ENCODE results near the gene HOXD1. TPM values are rescaled to one million over a fixed set of nuclear protein-coding genes. Genes with fewer than 3 reads are reported as not detected.

HOXD1 gene
- 0.48 TPM for total RNA-seq (ENCODE audit: insufficient read depth, low replicate concordance)

DNA sequence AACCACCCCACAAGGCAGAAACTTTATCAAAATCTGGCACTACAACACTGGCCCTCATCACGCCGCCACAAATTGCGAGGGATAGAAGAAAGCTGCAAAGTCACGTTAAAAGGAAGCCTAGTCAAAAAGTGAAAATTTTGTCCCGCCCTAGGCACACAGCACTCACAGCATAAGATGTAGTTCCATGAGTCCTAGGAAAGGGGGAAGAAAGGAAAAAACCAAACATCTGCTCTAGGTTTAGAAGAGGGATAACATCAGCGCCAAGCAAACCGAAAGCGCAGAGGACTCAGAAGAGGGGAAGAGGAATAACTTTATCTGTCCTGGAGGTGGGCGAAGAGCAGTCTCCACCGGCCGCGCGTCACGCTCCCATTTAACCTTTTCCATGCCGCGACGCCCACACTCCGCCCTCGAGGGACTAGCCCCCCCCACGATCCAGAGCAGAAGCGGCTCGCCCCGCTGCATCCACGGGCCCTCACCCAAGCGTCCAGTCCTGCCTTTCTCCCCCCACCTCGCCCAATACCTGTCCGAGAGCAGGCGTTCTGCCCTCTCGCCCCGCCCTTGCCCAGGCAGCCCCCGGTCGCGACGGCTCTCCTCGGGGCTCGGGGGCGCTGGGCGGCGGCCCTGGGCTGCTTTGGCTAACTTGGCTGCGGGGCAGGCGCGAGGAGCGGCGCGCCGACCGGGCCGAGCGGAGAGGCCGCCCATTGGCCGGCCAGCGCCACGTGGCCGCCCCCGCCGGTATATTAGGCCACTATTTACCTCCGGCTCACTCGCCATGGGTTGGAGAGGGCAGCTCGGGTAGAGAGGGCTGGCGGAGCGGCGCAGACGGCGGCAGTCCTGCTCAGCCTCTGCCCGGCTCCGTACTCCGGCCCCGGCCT lies at the start of gene HOXD1:
Gene HOXD1, plus strand, starts transcription at position 770 of the 875 bp plus-strand sequence. CDS start 134 bp downstream, outside the sequence.
- DNase-seq (ENCODE audit: low spot score), result no peak

- no peak for DNase-seq (ENCODE audit: low spot score)
Observed at GRCh38 chr2:176138923-176139660, 49.4 kb upstream of the HOXD1 start.

DNA sequence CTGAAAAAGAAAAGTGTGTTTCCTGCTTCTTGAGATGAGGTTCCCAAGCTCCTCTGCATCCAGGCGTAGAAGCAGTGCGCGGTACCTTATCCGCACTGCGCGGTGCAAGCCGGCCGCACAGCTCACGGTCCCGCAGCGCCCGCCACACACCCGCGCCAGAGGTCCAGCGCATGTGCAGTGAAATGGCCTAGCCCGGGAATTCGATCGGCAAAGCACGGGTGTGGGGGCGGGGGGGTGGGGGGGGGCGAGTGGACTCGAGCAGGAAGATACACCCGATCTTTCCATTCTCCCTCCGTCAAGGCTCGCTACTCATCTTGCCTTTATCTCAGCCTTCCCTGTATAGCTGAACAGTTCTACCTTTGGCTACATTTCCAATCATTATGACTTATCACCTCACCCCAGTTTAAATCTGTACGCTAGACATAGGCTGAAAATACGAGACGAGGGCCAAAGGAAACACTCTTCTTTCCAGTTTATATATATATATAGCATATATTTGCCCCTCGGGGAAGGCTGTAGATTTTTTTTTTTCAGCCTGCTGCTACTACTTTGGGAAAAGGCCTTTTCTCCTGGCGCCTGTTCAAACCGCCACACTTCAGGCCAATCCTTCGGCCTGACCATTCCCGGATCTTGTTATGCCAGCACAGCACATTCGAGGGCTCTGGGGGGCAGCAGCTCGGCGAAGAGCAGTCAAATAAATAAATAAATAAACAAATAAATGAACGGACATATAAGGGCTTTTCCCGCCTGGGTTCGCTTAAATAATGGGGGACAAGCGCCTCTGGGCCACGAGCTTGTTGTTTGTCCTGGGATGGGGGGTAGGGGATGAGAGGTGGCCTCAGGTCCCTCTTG lies 48.6 kb upstream of the HOXD1 start:
- no peak for DNase-seq (ENCODE audit: low spot score)

GRCh38 chr2:176140513-176141317 lies 47.8 kb upstream of the HOXD1 start:
- DNase-seq (ENCODE audit: low spot score), result peak; percentile 80

DNA sequence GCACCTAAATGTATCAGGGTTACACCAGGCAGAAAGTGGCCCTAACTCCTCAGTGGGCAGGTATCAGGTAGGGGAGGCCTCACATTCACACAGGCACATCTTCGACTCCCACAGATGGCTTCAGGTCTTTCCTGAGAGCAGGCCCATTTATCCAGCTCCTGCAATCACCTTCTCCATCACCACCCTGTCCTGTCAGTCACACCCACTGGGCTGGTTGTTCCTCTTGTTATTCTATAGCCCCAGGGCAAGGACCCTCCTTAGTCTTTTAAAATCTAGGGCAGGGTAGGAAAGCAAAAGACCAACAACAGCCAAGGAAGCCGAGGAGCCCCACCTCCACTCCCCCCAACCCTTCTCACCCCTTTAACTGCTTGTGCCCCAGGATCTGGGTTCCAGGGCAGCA lies 46.2 kb upstream of the HOXD1 start:
- DNase-seq (ENCODE audit: low spot score), result no peak

DNA sequence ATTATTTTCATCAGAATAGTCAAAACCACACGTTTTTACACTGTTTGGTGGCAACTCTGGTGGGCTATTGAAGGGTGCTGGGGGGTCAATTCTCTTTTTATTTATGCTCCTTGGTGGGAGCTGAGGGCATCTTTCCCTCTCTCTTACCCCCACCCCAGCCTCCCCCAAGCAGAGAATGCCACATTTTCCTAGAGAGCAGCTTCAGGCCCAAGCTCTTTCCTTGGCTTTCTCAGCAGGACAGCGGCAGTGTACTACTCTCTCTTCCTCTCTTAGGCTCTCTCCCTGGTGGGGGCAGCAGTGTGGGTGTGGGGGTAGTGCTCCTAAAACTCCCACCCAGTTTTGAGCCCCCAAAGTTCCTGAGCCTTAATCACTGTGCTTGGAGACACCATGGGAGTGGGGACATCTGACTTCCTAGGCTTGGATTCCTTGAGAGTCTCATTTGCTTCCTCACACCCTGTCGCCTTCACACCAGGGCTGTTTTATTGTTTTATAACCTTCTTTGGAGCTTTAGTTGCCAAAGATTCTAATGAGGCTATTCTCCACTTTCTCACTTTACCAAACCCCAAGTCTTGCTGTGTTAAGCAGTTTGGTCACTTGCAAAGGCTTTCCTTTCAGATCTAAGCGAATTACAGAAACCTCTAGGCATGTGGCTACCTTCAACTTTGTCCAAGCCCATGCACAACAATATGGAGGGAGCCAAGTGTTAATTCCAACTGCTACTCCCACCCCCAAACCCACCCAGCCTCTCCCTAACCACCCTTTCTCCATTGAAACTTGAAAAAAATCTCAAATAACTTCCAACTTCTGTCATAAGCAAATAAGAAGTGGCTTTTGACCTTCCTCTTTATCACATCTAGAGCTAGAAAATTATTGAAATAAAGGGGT lies 43.1 kb upstream of the HOXD1 start:
- no peak for DNase-seq (ENCODE audit: low spot score)

GRCh38 chr2:176146101-176146500 lies 42.4 kb upstream of the HOXD1 start:
- no peak for DNase-seq (ENCODE audit: low spot score)

DNA sequence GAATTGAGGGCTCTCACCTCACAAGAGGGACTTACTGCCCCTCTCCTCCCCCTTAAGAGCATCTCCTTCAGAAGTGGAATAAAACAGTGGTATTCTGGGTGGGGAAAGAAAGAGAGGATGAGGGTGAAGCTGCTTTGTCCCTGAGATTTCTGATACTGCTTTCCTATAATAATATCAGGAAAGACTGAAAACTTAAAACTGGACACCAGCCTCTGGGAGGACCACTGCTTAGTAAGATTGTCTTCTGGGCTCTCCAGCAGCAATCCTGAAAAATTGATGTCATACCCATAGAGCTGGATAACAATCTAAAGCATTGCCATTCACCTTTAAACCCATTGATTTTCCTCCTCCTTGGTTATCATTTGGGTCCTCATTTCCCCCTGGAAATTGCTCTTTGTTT lies 41.8 kb upstream of the HOXD1 start:
- DNase-seq (ENCODE audit: low spot score), result no peak

DNA sequence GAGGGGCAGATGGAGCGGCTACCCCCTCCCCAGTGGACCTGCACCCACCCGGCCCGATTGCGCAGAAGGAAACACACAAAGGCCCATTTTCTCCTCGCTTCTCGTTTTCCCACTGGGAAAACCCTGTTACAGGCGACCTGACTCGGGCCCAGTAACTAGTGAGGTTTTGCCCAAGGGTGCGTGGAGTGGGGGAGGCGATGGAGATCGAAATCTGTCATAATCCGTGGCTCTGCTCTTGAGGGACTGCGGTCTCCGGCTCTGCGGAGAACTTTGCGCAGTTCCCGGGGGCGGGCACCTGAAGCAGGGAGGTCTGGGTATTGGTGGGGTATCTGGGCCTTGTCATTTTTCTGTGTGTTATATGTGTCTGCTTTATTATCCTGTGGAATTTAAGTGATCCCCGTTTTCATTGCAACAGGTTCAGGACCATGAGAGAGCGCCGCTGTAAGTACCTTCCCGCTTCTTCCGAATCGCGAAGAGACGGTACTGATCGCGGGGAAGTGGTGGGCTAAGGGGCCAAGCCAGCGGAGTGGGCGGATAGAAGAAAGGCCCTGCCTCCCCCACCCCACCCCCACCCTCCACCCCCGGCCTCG lies 41.2 kb upstream of the HOXD1 start:
- no peak for DNase-seq (ENCODE audit: low spot score)

DNA sequence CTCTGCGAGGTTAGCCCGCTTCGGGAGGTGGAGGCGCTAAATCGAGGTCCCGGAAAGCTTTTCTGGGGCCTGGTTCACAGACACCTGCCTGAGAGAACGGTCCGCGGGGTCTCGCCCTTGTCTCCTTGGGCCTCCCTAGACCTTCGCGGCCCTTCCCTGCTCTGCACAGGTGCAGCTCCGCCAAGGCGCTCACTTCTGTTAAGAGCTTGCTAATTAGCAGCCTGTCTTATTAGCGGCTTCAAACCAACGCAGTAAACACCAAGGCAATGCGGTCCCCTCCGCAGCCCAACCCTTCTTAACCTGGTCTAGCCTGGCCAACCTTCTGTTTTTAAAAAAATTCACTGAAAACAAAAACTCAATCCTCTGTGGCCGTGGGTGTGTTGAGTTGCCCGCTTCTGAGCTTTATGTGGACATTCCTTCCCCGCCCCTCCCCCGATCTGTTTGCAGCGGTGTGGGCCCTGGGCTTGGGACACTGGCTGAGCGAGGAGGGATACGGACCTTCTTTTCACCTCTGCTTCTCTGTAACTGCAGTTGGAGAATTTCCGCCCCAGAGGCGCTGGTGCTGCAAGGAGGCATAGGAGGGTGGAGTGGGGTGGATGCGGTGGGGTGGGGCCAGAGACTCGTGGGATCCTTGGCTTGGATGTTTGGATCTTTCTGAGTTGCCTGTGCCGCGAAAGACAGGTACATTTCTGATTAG lies 40.5 kb upstream of the HOXD1 start:
- no peak for DNase-seq (ENCODE audit: low spot score)

DNA sequence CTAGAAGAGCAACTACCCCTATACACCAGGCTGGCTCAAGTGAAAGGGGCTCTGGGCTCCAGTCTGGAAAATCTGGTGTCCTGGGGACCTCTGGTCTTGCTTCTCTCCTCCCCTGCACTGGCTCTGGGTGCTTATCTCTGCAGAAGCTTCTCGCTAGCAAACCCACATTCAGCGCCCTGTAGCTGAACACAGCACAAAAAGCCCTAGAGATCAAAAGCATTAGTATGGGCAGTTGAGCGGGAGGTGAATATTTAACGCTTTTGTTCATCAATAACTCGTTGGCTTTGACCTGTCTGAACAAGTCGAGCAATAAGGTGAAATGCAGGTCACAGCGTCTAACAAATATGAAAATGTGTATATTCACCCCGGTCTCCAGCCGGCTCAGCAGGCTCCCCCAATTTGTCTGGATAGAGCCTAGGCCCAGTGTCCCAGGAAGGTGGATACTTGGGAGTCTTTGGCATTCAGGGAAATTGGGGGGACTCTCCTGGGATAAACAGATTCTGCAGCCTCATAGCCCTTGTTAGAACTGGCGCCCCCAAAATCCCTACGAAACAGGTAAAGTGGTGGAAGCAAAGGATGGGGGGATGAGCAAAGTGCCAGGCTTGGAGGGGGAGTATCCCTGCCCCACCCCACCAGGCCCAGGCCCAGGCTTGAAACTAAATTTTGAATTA lies 39.6 kb upstream of the HOXD1 start:
- DNase-seq (ENCODE audit: low spot score), result no peak

DNA sequence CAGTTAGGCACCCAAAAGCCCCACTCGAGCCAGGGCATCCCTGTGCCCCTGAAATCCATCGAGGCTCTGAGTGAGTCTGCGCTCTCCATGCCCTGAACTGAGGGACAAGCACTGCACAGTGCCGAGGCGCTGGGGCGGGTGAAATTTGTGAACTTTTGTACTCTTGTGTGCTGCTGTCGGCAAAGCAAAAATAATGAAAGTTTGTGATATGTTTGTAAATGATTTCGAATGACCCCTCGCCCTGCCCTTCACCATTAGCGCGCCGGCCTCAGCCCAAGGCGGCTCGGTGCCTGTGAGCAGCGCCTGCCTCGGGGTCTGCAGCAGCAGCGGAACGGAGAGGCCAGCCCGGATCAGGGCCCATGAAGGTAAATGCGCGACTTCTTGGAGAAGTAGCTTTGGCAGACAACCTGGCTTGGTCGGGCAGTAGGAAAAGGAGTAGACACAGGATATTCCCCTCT lies 39.0 kb upstream of the HOXD1 start:
- no peak for DNase-seq (ENCODE audit: low spot score)

DNA sequence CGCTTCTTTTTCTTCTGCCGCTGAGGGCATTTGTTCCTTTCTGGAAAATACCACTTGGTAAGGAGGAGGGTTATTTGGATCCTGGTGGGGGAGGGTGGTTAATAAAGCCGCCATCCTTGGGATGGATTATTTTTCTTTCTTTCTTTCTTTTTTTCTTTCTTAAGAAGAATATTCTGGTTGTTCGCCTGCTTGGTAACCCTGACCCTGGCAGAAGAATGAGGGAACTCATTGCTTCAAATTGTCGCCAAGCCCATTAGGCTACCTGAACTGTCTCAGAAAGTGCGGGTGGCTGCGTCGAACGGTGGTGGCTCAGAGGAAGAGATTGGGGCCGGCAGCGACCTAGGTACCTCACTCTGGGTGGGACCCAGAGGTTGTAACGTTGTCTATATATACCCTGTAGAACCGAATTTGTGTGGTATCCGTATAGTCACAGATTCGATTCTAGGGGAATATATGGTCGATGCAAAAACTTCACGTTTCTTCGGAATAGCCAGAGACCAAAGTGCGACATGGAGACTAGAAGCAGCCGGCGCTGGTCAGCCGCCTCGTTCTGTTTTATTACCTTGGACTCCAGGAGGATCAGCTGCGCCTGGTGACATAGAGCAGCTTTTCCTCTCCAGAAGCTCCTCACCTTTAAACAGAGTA lies 38.4 kb upstream of the HOXD1 start:
- no peak for DNase-seq (ENCODE audit: low spot score)

DNA sequence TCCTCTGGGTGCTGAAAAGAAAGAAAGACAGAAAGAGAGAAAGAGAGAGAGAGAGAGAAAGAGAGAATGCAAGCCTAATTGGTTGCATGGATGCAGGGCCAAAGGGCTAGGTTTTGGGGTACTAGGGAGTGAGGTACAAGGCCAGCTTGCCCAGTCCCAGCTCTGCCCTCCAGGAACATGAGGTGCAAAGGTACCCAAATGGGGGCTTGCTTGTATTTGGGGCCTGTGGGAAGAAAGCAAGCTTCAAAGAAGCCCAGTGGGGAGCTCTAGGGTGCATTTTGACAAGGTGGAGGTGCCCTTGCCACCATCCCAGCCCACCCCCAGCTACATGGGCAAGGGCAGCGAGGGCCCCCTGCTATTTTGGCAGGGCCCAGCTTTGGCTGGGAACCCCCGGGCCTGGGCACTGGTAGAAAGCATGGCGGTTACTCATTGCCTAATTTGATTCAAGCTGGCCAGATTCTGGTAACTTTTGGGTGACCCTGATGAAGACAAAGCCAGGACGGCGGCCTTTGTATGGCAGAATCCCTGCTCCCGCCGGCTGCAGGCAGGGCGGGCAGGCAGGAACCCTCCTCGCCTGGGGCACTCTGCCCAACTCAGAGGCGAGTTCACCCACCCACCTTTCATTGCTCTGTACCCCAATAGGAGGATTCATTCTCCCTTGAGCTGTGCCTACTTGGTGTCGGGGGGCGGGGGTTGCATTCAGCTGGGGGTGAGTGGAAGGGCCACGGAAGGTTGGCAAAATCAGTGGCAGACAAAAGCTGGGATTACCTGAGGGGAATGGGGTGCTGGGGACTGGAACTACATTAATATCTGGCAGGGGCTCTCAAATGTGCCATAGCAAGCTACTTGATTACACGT lies 37.7 kb upstream of the HOXD1 start:
- DNase-seq (ENCODE audit: low spot score), result no peak

DNA sequence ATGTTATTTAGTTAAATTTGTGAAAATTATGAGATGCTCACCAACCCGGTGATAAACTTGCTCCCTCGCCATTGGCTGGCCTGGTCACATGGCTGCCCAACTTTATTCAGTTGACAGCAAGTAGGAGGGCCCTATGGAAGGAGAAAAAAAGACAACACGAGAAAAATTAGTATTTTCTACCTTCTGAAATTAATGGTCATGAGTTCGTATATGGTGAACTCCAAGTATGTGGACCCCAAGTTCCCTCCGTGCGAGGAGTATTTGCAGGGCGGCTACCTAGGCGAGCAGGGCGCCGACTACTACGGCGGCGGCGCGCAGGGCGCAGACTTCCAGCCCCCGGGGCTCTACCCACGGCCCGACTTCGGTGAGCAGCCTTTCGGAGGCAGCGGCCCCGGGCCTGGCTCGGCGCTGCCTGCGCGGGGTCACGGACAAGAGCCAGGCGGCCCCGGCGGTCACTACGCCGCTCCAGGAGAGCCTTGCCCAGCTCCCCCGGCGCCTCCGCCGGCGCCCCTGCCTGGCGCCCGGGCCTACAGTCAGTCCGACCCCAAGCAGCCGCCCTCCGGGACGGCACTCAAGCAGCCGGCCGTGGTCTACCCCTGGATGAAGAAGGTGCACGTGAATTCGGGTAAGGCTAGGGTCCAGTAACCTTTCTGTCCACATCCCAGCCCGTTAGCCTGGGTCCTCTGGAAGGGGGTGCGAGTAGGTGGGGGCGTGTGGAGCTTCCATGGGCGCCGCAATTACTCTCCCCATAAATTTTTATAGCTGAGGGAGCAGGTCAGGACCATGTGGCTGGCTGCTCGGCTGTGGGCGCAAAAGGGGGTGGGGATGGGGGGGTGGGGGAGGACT lies 36.8 kb upstream of the HOXD1 start, which contains the start of gene HOXD4:
Gene HOXD4, plus strand, starts transcription at position 109 of the 846 bp plus-strand sequence. Its CDS starts 84 bp downstream, at position 193.
- DNase-seq (ENCODE audit: low spot score), result no peak
